ENCODE measurements around the gene PRRT3. TPM values are rescaled to one million over a fixed set of nuclear protein-coding genes. Genes with fewer than 3 reads are reported as not detected.

Gene PRRT3
- total and polyA plus RNA-seq, 2 of the 13 experiments (the other 11 are each of a cell fraction or from before 2014, with no cell fraction given), result 0.22 to 0.44 TPM

GRCh38 chr3:9902372-9903237 lies 49.6 kb downstream of the PRRT3 start, which contains the start of gene IL17RE (continued):
- TF ChIP-seq, protein P1, sequence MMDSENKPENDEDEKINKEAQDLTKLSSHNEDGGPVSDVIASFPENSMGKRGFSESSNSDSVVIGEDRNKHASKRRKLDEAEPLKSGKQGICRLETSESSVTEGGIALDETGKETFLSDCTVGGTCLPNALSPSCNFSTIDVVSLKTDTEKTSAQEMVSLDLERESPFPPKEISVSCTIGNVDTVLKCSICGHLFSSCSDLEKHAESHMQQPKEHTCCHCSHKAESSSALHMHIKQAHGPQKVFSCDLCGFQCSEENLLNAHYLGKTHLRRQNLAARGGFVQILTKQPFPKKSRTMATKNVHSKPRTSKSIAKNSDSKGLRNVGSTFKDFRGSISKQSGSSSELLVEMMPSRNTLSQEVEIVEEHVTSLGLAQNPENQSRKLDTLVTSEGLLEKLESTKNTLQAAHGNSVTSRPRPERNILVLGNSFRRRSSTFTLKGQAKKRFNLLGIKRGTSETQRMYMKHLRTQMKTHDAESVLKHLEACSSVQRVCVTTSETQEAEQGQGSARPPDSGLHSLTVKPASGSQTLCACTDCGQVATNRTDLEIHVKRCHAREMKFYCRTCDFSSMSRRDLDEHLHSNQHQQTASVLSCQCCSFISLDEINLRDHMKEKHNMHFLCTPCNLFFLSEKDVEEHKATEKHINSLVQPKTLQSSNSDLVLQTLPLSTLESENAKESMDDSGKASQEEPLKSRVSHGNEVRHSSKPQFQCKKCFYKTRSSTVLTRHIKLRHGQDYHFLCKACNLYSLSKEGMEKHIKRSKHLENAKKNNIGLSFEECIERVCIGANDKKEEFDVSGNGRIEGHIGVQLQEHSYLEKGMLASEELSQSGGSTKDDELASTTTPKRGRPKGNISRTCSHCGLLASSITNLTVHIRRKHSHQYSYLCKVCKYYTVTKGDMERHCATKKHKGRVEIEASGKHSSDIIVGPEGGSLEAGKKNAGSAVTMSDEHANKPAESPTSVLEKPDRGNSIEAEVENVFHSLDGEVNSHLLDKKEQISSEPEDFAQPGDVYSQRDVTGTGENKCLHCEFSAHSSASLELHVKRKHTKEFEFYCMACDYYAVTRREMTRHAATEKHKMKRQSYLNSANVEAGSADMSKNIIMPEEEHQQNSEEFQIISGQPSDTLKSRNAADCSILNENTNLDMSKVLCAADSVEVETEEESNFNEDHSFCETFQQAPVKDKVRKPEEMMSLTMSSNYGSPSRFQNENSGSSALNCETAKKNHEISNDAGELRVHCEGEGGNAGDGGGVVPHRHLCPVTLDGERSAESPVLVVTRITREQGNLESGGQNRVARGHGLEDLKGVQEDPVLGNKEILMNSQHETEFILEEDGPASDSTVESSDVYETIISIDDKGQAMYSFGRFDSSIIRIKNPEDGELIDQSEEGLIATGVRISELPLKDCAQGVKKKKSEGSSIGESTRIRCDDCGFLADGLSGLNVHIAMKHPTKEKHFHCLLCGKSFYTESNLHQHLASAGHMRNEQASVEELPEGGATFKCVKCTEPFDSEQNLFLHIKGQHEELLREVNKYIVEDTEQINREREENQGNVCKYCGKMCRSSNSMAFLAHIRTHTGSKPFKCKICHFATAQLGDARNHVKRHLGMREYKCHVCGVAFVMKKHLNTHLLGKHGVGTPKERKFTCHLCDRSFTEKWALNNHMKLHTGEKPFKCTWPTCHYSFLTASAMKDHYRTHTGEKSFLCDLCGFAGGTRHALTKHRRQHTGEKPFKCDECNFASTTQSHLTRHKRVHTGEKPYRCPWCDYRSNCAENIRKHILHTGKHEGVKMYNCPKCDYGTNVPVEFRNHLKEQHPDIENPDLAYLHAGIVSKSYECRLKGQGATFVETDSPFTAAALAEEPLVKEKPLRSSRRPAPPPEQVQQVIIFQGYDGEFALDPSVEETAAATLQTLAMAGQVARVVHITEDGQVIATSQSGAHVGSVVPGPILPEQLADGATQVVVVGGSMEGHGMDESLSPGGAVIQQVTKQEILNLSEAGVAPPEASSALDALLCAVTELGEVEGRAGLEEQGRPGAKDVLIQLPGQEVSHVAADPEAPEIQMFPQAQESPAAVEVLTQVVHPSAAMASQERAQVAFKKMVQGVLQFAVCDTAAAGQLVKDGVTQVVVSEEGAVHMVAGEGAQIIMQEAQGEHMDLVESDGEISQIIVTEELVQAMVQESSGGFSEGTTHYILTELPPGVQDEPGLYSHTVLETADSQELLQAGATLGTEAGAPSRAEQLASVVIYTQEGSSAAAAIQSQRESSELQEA (CRISPR knock-in tag; IDR thresholded peaks at IDR 0.05; ENCODE audit: not compliant biosample characterization), result no peak
- TF ChIP-seq KAT8 (CRISPR knock-in tag; IDR thresholded peaks at IDR 0.05) (no peak), MYC (CRISPR knock-in tag; IDR thresholded peaks at IDR 0.05; ENCODE audit: borderline replicate concordance) (no peak), ZKSCAN5 (CRISPR knock-in tag; IDR thresholded peaks at IDR 0.05) (no peak), ETV5 (CRISPR knock-in tag; IDR thresholded peaks at IDR 0.05; ENCODE audit: borderline replicate concordance) (no peak), PTBP1 (IDR thresholded peaks at IDR 0.05; ENCODE audit: low read depth, low read length, poor library complexity, severe bottlenecking) (no peak), BHLHE40 (IDR thresholded peaks at IDR 0.05; ENCODE audit: low read length) (no peak), GLMP (CRISPR knock-in tag; IDR thresholded peaks at IDR 0.05; ENCODE audit: borderline replicate concordance) (no peak), NR2F2 (IDR thresholded peaks at IDR 0.05; ENCODE audit: borderline replicate concordance, low read depth) (no peak), ZNF816 (CRISPR knock-in tag; IDR thresholded peaks at IDR 0.05; ENCODE audit: borderline replicate concordance) (no peak), MBD4 (IDR thresholded peaks at IDR 0.05; ENCODE audit: borderline replicate concordance, low read length) (no peak)
- TF ChIP-seq, protein P2, sequence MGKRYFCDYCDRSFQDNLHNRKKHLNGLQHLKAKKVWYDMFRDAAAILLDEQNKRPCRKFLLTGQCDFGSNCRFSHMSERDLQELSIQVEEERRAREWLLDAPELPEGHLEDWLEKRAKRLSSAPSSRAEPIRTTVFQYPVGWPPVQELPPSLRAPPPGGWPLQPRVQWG (CRISPR knock-in tag; IDR thresholded peaks at IDR 0.05; ENCODE audit: borderline replicate concordance, low read depth), result no peak
- TF ChIP-seq, protein P3, sequence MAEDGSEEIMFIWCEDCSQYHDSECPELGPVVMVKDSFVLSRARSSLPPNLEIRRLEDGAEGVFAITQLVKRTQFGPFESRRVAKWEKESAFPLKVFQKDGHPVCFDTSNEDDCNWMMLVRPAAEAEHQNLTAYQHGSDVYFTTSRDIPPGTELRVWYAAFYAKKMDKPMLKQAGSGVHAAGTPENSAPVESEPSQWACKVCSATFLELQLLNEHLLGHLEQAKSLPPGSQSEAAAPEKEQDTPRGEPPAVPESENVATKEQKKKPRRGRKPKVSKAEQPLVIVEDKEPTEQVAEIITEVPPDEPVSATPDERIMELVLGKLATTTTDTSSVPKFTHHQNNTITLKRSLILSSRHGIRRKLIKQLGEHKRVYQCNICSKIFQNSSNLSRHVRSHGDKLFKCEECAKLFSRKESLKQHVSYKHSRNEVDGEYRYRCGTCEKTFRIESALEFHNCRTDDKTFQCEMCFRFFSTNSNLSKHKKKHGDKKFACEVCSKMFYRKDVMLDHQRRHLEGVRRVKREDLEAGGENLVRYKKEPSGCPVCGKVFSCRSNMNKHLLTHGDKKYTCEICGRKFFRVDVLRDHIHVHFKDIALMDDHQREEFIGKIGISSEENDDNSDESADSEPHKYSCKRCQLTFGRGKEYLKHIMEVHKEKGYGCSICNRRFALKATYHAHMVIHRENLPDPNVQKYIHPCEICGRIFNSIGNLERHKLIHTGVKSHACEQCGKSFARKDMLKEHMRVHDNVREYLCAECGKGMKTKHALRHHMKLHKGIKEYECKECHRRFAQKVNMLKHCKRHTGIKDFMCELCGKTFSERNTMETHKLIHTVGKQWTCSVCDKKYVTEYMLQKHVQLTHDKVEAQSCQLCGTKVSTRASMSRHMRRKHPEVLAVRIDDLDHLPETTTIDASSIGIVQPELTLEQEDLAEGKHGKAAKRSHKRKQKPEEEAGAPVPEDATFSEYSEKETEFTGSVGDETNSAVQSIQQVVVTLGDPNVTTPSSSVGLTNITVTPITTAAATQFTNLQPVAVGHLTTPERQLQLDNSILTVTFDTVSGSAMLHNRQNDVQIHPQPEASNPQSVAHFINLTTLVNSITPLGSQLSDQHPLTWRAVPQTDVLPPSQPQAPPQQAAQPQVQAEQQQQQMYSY (CRISPR knock-in tag; IDR thresholded peaks at IDR 0.05), result no peak

Measured in HepG2 (cell line).